Calu3 (cell line): ENCODE results near the gene SLIT3. TPM values are rescaled to one million over a fixed set of nuclear protein-coding genes. Genes with fewer than 3 reads are reported as not detected.

Experiments
- BruUV-seq: library from RNA; stranded (reverse); fragments of 400-500 nt; replicated peaks from 2 replicates; lab custom pipeline; 2021; lab: Mats Ljungman, UMichigan
- CTCF ChIA-PET: fragments of 300-600 bp; sonication (Branson Sonifier 250); formaldehyde crosslinking; loops from one replicate; lab custom pipeline; 2022; ENCODE audit warnings: antibody characterized with exemption; lab: Charles Lee
- DNase-seq: peaks from one replicate; pipeline ENCODE4 v3.0.0; 2022
- H3K27ac Mint-ChIP-seq: one replicate; pipeline ENCODE4 v1.8.0; 2022; ENCODE audit warnings: mixed read lengths; ENCODE audit not compliant: unreplicated experiment
- H3K27me3 Mint-ChIP-seq: one replicate; pipeline ENCODE4 v1.8.0; 2022; ENCODE audit warnings: mixed read lengths; ENCODE audit not compliant: unreplicated experiment
- H3K36me3 Mint-ChIP-seq: one replicate; pipeline ENCODE4 v1.8.0; 2022; ENCODE audit warnings: mild to moderate bottlenecking, moderate library complexity, mixed read lengths; ENCODE audit not compliant: insufficient read depth, unreplicated experiment
- H3K4me1 Mint-ChIP-seq: one replicate; pipeline ENCODE4 v1.8.0; 2022; ENCODE audit warnings: mild to moderate bottlenecking, low read depth, mixed read lengths; ENCODE audit not compliant: unreplicated experiment
- H3K4me3 Mint-ChIP-seq: one replicate; pipeline ENCODE4 v1.8.0; 2022; ENCODE audit warnings: mild to moderate bottlenecking, low read depth, moderate library complexity, mixed read lengths; ENCODE audit not compliant: unreplicated experiment
- H3K9me3 Mint-ChIP-seq: one replicate; pipeline ENCODE4 v1.8.0; 2022; ENCODE audit warnings: low read depth, mixed read lengths; ENCODE audit not compliant: unreplicated experiment
- intact Hi-C: fragments of 100-400 bp; cut with micrococcal nuclease; formaldehyde crosslinking; loops from one replicate; pipeline ENCODE4 v1.10.0; 2022; ENCODE audit not compliant: unreplicated experiment
- total RNA-seq: library from RNA; stranded (reverse); gene quantifications from 2 replicates; pipeline ENCODE4 v1.2.3, GENCODE V29; 2022
- TF ChIP-seq, protein P1 (sequence below): fragments of 200-600 bp; IDR thresholded peaks from one replicate; pipeline ENCODE4 v1.8.0; 2022; ENCODE audit warnings: antibody characterized with exemption; ENCODE audit not compliant: unreplicated experiment

Gene SLIT3
- total RNA-seq, 1 experiment from 2014 or later, result not detected

- DNase-seq, result no peak
- Mint-ChIP-seq H3K27ac (no peak overlapping the region), H3K4me1 (no peaks in the 10 kb centered on the region), H3K36me3 (no peaks in the 10 kb centered on the region), H3K27me3 (peaks cover 95% of the 10 kb centered on the region), H3K9me3 (no peaks in the 10 kb centered on the region), H3K4me3 (no peak overlapping the region)
- intact Hi-C loops, result no loop called here
- TF ChIP-seq, protein P1, sequence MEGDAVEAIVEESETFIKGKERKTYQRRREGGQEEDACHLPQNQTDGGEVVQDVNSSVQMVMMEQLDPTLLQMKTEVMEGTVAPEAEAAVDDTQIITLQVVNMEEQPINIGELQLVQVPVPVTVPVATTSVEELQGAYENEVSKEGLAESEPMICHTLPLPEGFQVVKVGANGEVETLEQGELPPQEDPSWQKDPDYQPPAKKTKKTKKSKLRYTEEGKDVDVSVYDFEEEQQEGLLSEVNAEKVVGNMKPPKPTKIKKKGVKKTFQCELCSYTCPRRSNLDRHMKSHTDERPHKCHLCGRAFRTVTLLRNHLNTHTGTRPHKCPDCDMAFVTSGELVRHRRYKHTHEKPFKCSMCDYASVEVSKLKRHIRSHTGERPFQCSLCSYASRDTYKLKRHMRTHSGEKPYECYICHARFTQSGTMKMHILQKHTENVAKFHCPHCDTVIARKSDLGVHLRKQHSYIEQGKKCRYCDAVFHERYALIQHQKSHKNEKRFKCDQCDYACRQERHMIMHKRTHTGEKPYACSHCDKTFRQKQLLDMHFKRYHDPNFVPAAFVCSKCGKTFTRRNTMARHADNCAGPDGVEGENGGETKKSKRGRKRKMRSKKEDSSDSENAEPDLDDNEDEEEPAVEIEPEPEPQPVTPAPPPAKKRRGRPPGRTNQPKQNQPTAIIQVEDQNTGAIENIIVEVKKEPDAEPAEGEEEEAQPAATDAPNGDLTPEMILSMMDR, result no peak
- no TSS peak for BruUV-seq
- CTCF ChIA-PET, result no interaction called here
These were observed 478.1 kb downstream of the SLIT3 start for GRCh38 chr5:168822745-168823281.

- TF ChIP-seq, protein P1, result no peak
- peaks cover 95% of the 10 kb centered on the region for H3K27me3 Mint-ChIP-seq
- H3K27ac Mint-ChIP-seq, result no peak overlapping the region
- no TSS peak for BruUV-seq
- no peak for DNase-seq
- CTCF ChIA-PET, result no interaction called here
- H3K9me3 Mint-ChIP-seq, result no peaks in the 10 kb centered on the region
- H3K4me3 Mint-ChIP-seq, result no peak overlapping the region
- no peaks in the 10 kb centered on the region for H3K36me3 Mint-ChIP-seq
- intact Hi-C loops, result no loop called here
- H3K4me1 Mint-ChIP-seq, result no peaks in the 10 kb centered on the region
These were observed 478.6 kb downstream of the SLIT3 start for GRCh38 chr5:168822248-168822744.

- CTCF ChIA-PET, result no interaction called here
- BruUV-seq, result no TSS peak
These were observed 480.1 kb downstream of the SLIT3 start for GRCh38 chr5:168820874-168821273.

DNA sequence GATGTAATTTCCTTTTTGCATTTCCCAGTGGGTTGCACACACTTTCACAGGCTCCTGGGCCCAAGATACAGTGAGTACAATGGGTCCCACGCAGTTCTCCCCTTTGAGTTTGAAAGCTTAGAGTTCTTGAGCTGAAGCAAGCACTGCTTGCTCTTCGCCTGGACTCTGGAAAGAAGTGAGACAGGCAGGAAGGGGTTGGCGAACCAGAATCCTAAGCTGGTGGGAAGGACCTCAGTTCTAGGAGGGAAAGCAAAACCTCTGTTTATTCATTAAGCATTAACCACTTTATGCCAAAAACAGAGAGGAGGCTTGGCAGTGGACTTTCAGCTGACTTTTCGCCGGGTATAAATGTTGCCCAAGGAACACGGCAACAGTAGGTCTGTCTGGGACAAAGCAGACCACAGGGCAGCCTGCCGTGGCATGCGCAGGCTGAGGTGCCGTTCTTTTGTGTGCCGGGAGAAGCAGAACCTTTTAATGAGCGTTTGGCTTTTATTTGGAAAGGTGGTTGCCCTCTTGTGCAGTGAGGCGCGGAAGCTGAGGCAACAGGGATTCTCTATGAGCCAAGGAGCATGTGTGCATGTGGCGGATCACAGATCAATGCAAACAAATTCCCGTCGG, 481.8 kb downstream of the SLIT3 start:
- intact Hi-C loops, result no loop called here
- Mint-ChIP-seq H3K36me3 (no peaks in the 10 kb centered on the region), H3K27me3 (peaks cover 100% of the 10 kb centered on the region), H3K4me1 (no peaks in the 10 kb centered on the region), H3K27ac (no peak overlapping the region), H3K9me3 (no peaks in the 10 kb centered on the region), H3K4me3 (no peak overlapping the region)
- no TSS peak for BruUV-seq
- TF ChIP-seq, protein P1, result no peak
- no peak for DNase-seq
- CTCF ChIA-PET, result no interaction called here

More at GRCh38 chr5:168820874-168821273, 480.1 kb downstream of the SLIT3 start:
- no peak overlapping the region for H3K4me3 Mint-ChIP-seq
- no peaks in the 10 kb centered on the region for H3K36me3 Mint-ChIP-seq
- H3K9me3 Mint-ChIP-seq, result no peaks in the 10 kb centered on the region
- H3K27me3 Mint-ChIP-seq, result peaks cover 100% of the 10 kb centered on the region
- no peak for DNase-seq
- TF ChIP-seq, protein P1, result no peak
- no peaks in the 10 kb centered on the region for H3K4me1 Mint-ChIP-seq
- intact Hi-C loops, result no loop called here
- H3K27ac Mint-ChIP-seq, result no peak overlapping the region
